GM12864 (cell line): Measurements from ENCODE around the gene PEX10.

Experiments
- DNase-seq: peaks from one replicate; pipeline ENCODE4 v3.0.0-alpha.2; 2011; ENCODE audit warnings: low read depth
- H3K4me3 ChIP-seq: 2 replicates; pipeline ENCODE4 v1.5.1; 2011; ENCODE audit warnings: mild to moderate bottlenecking, low read depth, low read length, control low read depth
- CTCF ChIP-seq: IDR thresholded peaks from 2 replicates; pipeline ENCODE4 v1.5.1; 2011; ENCODE audit warnings: low read depth, mild to moderate bottlenecking, moderate library complexity, low read length, control low read depth, inconsistent platforms; ENCODE audit errors: missing control alignments

PEX10 gene

GRCh38 chr1:2396059-2396458 lies 16.3 kb downstream of the PEX10 start:
- TF ChIP-seq CTCF, result no peak

GRCh38 chr1:2395245-2395644 lies 17.1 kb downstream of the PEX10 start:
- no peak overlapping the region for H3K4me3 ChIP-seq
- no peak for DNase-seq
- TF ChIP-seq CTCF, result no peak

More at GRCh38 chr1:2396059-2396458, 16.3 kb downstream of the PEX10 start:
- no peak overlapping the region for H3K4me3 ChIP-seq
- no peak for DNase-seq

GRCh38 chr1:2394761-2395160 lies 17.6 kb downstream of the PEX10 start:
- no peak overlapping the region for H3K4me3 ChIP-seq
- TF ChIP-seq CTCF, result no peak
- DNase-seq, result no peak

GRCh38 chr1:2394220-2394619 lies 18.1 kb downstream of the PEX10 start:
- no peak for DNase-seq
- no peak for TF ChIP-seq CTCF

GRCh38 chr1:2393471-2393877 lies 18.9 kb downstream of the PEX10 start:
- no peak for TF ChIP-seq CTCF
- no peak overlapping the region for H3K4me3 ChIP-seq
- no peak for DNase-seq

More at GRCh38 chr1:2394220-2394619, 18.1 kb downstream of the PEX10 start:
- no peak overlapping the region for H3K4me3 ChIP-seq

- TF ChIP-seq CTCF, result no peak
- no peak for DNase-seq
- H3K4me3 ChIP-seq, result peak overlapping the region; percentile 98
These were observed 19.7 kb downstream of the PEX10 start for GRCh38 chr1:2392686-2393085.

- DNase-seq, result no peak
- H3K4me3 ChIP-seq, result peak overlapping the region; percentile 98
- TF ChIP-seq CTCF, result no peak
These were observed 20.3 kb downstream of the PEX10 start for GRCh38 chr1:2391931-2392509.
